HEK293 (cell line): ENCODE measurements around the gene TMEM60.

Experiments used
- CTCF ChIP-seq: fragments of 450-650 bp; formaldehyde crosslinking; IDR thresholded peaks from 2 replicates; pipeline ENCODE4 v1.5.1; 2016; ENCODE audit warnings: missing biosample characterization, missing genetic modification characterization
- KLF1 ChIP-seq: fragments of 450-650 bp; formaldehyde crosslinking; IDR thresholded peaks from 2 replicates; pipeline ENCODE4 v1.5.1; 2016; ENCODE audit warnings: missing biosample characterization, missing genetic modification characterization
- KLF9 ChIP-seq: fragments of 450-650 bp; formaldehyde crosslinking; IDR thresholded peaks from 2 replicates; pipeline ENCODE4 v1.5.1; 2016; ENCODE audit warnings: missing biosample characterization, missing genetic modification characterization, low read depth
- ZBTB21 ChIP-seq: fragments of 450-650 bp; formaldehyde crosslinking; IDR thresholded peaks from 2 replicates; pipeline ENCODE4 v1.5.1; 2017; ENCODE audit warnings: missing biosample characterization, missing genetic modification characterization
- ZNF629 ChIP-seq: fragments of 450-650 bp; formaldehyde crosslinking; IDR thresholded peaks from 2 replicates; pipeline ENCODE4 v1.5.1; 2017; ENCODE audit warnings: missing biosample characterization, missing genetic modification characterization
- ZNF777 ChIP-seq: fragments of 450-650 bp; formaldehyde crosslinking; IDR thresholded peaks from 2 replicates; pipeline ENCODE4 v1.5.1; 2017; ENCODE audit warnings: missing biosample characterization, missing genetic modification characterization, borderline replicate concordance
- ZNF791 ChIP-seq: fragments of 450-650 bp; formaldehyde crosslinking; IDR thresholded peaks from 2 replicates; pipeline ENCODE4 v1.5.1; 2016; ENCODE audit warnings: missing biosample characterization, missing genetic modification characterization
- TF ChIP-seq, protein P1 (sequence below): sonication (generic); formaldehyde crosslinking; IDR thresholded peaks from 2 replicates; pipeline ENCODE4 v1.8.1; 2022; ENCODE audit warnings: mild to moderate bottlenecking, moderate library complexity, missing genetic modification reagents

DNA sequence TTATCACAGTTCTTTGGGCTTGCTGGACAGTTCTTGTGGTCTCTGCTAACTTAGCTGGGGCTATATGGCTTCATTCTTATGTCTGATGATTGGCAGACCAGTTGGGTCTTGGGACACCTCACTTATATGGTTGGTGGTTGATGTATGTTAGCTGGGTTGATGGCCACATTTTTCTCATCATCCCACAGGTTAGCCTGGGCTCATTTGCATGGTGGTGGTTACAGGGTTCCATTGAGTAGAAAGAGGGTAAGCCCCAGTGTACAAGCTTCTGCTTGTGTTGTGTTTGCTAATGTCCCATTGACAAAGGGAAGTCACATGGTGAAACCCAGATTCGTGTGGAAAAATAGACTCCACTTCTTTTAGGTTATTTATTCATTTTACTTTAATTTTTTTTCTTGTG, 40.6 kb downstream of the TMEM60 start:
- TF ChIP-seq ZNF791 (tag by site-specific recombination) (no peak), CTCF (tag by site-specific recombination) (no peak), KLF1 (tag by site-specific recombination) (no peak), KLF9 (tag by site-specific recombination) (no peak), ZBTB21 (no peak), ZNF777 (tag by site-specific recombination) (no peak), ZNF629 (no peak)
- TF ChIP-seq, protein P1, sequence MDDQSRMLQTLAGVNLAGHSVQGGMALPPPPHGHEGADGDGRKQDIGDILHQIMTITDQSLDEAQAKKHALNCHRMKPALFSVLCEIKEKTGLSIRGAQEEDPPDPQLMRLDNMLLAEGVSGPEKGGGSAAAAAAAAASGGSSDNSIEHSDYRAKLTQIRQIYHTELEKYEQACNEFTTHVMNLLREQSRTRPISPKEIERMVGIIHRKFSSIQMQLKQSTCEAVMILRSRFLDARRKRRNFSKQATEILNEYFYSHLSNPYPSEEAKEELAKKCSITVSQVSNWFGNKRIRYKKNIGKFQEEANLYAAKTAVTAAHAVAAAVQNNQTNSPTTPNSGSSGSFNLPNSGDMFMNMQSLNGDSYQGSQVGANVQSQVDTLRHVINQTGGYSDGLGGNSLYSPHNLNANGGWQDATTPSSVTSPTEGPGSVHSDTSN (CRISPR knock-in tag) = no peak
